DLD1 (cell line): Measurements from ENCODE around the gene WDR43.
"Not testable (repeated sequence)": the region's sequence is repeated elsewhere in the genome, so short reads cannot be mapped to it uniquely, and the experiment has no call there.

Source experiments
- in situ Hi-C: cut with HindIII; loops from 2 replicates; pipeline ENCODE4 v1.10.0; 2017; ENCODE audit warnings: low sequenced_read_pairs

Gene WDR43

GRCh38 chr2:28960401-28960800 lies 65.9 kb downstream of the WDR43 start:
- in situ Hi-C loops: no loop called here

- in situ Hi-C loops: no loop called here
Measured at GRCh38 chr2:28962505-28962904, 68.0 kb downstream of the WDR43 start.

- in situ Hi-C loops: no loop called here
Measured at GRCh38 chr2:28970464-28971160, 76.1 kb downstream of the WDR43 start.

GRCh38 chr2:28972778-28973335 lies 78.4 kb downstream of the WDR43 start:
- in situ Hi-C loops: no loop called here

- in situ Hi-C loops: no loop called here
Measured at GRCh38 chr2:28974252-28974651, 79.8 kb downstream of the WDR43 start.

GRCh38 chr2:28975671-28976070 lies 81.2 kb downstream of the WDR43 start:
- in situ Hi-C loops: no loop called here

- in situ Hi-C loops: no loop called here
Measured at GRCh38 chr2:28976584-28976983, 82.1 kb downstream of the WDR43 start.

GRCh38 chr2:28977176-28977875 lies 82.9 kb downstream of the WDR43 start:
- in situ Hi-C loops: no loop called here

- in situ Hi-C loops: not testable (repeated sequence)
Measured at GRCh38 chr2:28978001-28978400, 83.5 kb downstream of the WDR43 start.

GRCh38 chr2:28978606-28979005 lies 84.1 kb downstream of the WDR43 start:
- in situ Hi-C loops: no loop called here

- in situ Hi-C loops: no loop called here
Measured at GRCh38 chr2:28979041-28979440, 84.6 kb downstream of the WDR43 start.

- in situ Hi-C loops: no loop called here
Measured at GRCh38 chr2:28979576-28980366, 85.3 kb downstream of the WDR43 start.

GRCh38 chr2:28980368-28981015 lies 86.0 kb downstream of the WDR43 start:
- in situ Hi-C loops: no loop called here

- in situ Hi-C loops: no loop called here
Measured at GRCh38 chr2:28981016-28981441, 86.6 kb downstream of the WDR43 start, which contains the start of gene TOGARAM2. Gene TOGARAM2 (plus strand): TSS chr2:28981298. CDS start chr2:28994835, 13,537 bp downstream.

- in situ Hi-C loops: no loop called here
Measured at GRCh38 chr2:28981620-28982376, 87.3 kb downstream of the WDR43 start.

GRCh38 chr2:28982381-28982950 lies 88.0 kb downstream of the WDR43 start:
- in situ Hi-C loops: no loop called here

- in situ Hi-C loops: no loop called here
Measured at GRCh38 chr2:28986429-28986828, 92.0 kb downstream of the WDR43 start.

GRCh38 chr2:28989973-28990372 lies 95.5 kb downstream of the WDR43 start:
- in situ Hi-C loops: no loop called here

GRCh38 chr2:28990445-28990844 lies 96.0 kb downstream of the WDR43 start:
- in situ Hi-C loops: no loop called here

GRCh38 chr2:28991021-28991420 lies 96.6 kb downstream of the WDR43 start:
- in situ Hi-C loops: no loop called here
